GM12891 (cell line): ENCODE results near the gene ABCA13.

ENCODE experiments used
- DNase-seq: peaks from one replicate; pipeline ENCODE4 v3.0.0; 2011; ENCODE audit warnings: low spot score; ENCODE audit not compliant: insufficient read length
- FAIRE-seq: peaks from 2 replicates; lab custom pipeline; 2011; peaks lifted over from hg19 to GRCh38; lab: Jason Lieb, UNC
- PAX5 ChIP-seq: IDR thresholded peaks from 2 replicates; pipeline ENCODE4 v1.6.1; 2011; ENCODE audit warnings: low read length, moderate library complexity, mild to moderate bottlenecking; ENCODE audit not compliant: insufficient read depth, severe bottlenecking
- POLR2A ChIP-seq: IDR thresholded peaks from 2 replicates; pipeline ENCODE4 v1.6.1; 2011; ENCODE audit warnings: low read depth, low read length, control low read depth
- POLR2AphosphoS5 ChIP-seq: IDR thresholded peaks from 2 replicates; pipeline ENCODE4 v1.6.1; 2011; ENCODE audit warnings: low read depth, low read length, control low read depth
- POU2F2 ChIP-seq: IDR thresholded peaks from 2 replicates; pipeline ENCODE4 v1.6.1; 2011; ENCODE audit warnings: low read depth, mild to moderate bottlenecking, control low read depth, low read length, moderate library complexity
- SPI1 ChIP-seq: IDR thresholded peaks from 2 replicates; pipeline ENCODE4 v1.6.1; 2011; ENCODE audit warnings: low read depth, low read length, control low read depth
- TAF1 ChIP-seq: IDR thresholded peaks from 2 replicates; pipeline ENCODE4 v1.6.1; 2011; ENCODE audit warnings: low read depth, low read length, control low read depth

Gene ABCA13

GRCh38 chr7:48295296-48295971 lies 124.2 kb downstream of the ABCA13 start:
- DNase-seq (no peak), FAIRE-seq (no peak)
- TF ChIP-seq SPI1 (no peak), POLR2AphosphoS5 (no peak), TAF1 (no peak), PAX5 (no peak), POU2F2 (no peak), POLR2A (no peak)

GRCh38 chr7:48296966-48297365 lies 125.7 kb downstream of the ABCA13 start:
- no peak for DNase-seq
- FAIRE-seq = no peak
- TF ChIP-seq POLR2A (no peak), SPI1 (no peak), PAX5 (no peak), TAF1 (no peak), POU2F2 (no peak), POLR2AphosphoS5 (no peak)

- TF ChIP-seq PAX5 (no peak), TAF1 (no peak), SPI1 (no peak), POLR2AphosphoS5 (no peak), POU2F2 (no peak), POLR2A (no peak)
- no peak for FAIRE-seq
- DNase-seq = no peak
These were observed 127.5 kb downstream of the ABCA13 start for GRCh38 chr7:48298779-48299178.

GRCh38 chr7:48299580-48300169 lies 128.4 kb downstream of the ABCA13 start:
- DNase-seq (peak; percentile 14), FAIRE-seq (peak; percentile 81)
- TF ChIP-seq POLR2A = no peak
- TF ChIP-seq TAF1 = no peak
- TF ChIP-seq POLR2AphosphoS5 = no peak
- TF ChIP-seq PAX5 = no peak
- TF ChIP-seq POU2F2 = no peak

- DNase-seq (no peak), FAIRE-seq (no peak)
- no peak for TF ChIP-seq TAF1
- no peak for TF ChIP-seq SPI1
- TF ChIP-seq POLR2AphosphoS5 = no peak
- no peak for TF ChIP-seq PAX5
- no peak for TF ChIP-seq POLR2A
- TF ChIP-seq POU2F2 = no peak
These were observed 129.0 kb downstream of the ABCA13 start for GRCh38 chr7:48300301-48300700.

DNA sequence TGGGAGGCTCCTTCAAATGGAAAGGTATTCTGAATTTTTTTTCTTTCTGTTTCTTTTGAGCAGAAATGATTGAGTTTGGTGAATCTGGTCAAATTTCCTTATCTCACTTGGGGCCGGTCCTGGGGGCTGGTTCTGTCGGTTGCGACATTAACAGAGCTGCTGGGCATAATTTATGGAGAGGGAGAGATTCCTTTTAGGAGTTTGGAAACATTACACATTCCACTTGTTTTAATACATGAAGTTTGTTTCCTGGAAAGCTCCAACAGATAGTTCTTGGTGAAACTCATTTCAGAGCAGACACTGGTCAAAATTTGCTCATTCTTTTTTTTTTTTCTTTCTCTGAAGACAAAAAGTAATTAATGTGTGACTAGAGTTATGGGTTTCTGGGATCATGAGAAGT lies 129.9 kb downstream of the ABCA13 start:
- DNase-seq = no peak
- FAIRE-seq = no peak
- TF ChIP-seq POLR2A (no peak), SPI1 (no peak), PAX5 (no peak), POU2F2 (no peak), TAF1 (no peak), POLR2AphosphoS5 (no peak)

DNA sequence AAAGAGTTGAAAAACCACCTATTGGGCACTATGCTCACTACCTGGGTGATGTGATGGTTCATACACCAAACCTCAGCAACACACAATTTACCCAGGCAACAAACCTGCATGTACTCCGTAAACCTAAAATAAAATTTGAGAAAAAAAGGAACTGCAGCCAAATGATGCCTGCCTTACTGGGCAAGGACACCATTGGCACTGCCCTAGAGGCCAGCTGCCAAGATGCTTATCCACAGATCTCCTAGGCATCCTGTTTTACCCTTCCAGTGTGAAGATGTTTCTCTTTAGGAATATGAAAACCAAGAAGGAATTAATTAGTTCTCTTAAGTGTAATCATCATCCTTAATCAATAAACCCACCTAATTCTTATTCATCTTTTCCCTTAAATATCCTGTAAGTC lies 133.4 kb downstream of the ABCA13 start:
- no peak for DNase-seq
- no peak for FAIRE-seq
- TF ChIP-seq POLR2AphosphoS5 (no peak), TAF1 (no peak), POU2F2 (no peak), SPI1 (no peak), PAX5 (no peak), POLR2A (no peak)

DNA sequence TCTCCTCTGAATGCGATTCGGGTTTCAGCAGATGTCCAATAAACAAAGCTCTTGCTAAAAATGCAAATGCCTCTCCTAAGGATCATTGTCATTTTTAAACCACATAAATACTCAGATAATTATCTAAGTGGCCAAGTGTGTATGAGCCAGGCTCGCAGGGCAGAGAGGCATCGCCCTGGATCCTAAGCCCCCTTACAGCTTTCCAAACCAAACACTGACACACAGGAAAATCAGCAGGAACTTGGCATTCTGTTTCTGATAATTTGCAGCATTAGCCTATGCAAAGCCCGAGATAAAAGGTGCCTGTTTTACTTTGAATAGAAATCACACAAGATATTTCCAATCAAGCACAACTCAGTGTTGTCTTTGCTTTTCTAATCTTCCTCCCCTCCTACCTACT lies 134.4 kb downstream of the ABCA13 start:
- FAIRE-seq (no peak), DNase-seq (no peak)
- TF ChIP-seq POLR2A (no peak), PAX5 (no peak), TAF1 (no peak), SPI1 (no peak), POU2F2 (no peak), POLR2AphosphoS5 (no peak)

DNA sequence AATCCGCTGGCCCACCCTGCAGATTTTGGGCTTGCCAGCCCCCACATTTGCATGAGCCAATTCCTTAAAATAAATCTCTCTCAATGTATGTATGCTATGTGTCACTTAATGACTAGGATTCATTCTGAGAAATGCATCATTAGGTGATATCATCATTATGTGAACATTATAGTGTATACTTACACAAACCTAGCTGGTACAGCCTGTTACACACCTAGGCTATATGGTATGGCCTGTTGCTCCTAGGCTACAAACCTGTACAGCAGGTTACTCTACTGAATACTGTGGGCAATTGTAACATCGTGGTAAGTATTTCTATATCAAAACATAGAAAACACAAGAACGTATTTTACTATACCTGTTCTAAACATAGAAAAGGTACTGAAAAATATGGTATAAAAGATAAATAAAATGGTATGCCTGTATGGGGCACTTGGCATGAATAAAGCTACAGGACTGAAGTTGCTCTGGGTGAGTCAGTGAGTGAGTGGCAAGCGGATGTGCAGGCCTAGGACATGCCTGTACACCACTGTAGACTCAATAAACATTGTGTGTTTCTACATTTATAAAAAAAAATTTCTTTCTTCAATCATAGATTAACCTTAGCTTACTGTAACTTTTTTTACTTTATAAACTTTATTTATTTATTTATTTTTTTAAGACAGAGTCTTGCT lies 135.9 kb downstream of the ABCA13 start:
- TF ChIP-seq TAF1 (no peak), POLR2A (no peak), POU2F2 (no peak), SPI1 (no peak)
- DNase-seq (no peak), FAIRE-seq (no peak)
